Stimulated activated CD4-positive, alpha-beta T cell treated with anti-CD3 and anti-CD28 coated beads, Interleukin-15, amount 100 ng/mL, for 48 hours (primary cell): ENCODE data around the gene RNF144A.

ENCODE experiments used
- DNase-seq, 2 donors: peaks; one replicate each; pipeline ENCODE4 v3.0.0-alpha.2; 2020; ENCODE audit warnings: low read depth in 2 of 2

Gene RNF144A

DNA sequence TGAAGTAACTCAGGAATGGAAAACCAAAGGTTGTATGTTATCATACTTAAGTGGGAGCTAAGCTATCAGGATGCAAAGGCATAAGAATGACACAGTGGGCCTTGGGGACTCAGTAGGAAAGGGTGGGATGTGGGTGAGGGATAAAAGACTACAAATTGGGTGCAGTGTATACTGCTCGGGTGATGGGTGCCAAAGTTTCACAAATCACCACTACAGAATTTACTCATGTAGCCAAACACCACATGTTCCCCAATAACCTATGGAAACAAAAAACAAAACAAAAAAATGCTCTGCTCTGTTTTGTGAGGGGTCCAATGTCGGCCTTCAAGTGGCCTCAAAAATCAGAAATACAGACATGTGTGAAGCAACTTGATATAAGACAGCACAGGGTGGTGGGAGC, 8.9 kb upstream of the RNF144A start:
- DNase-seq, result no peak

DNA sequence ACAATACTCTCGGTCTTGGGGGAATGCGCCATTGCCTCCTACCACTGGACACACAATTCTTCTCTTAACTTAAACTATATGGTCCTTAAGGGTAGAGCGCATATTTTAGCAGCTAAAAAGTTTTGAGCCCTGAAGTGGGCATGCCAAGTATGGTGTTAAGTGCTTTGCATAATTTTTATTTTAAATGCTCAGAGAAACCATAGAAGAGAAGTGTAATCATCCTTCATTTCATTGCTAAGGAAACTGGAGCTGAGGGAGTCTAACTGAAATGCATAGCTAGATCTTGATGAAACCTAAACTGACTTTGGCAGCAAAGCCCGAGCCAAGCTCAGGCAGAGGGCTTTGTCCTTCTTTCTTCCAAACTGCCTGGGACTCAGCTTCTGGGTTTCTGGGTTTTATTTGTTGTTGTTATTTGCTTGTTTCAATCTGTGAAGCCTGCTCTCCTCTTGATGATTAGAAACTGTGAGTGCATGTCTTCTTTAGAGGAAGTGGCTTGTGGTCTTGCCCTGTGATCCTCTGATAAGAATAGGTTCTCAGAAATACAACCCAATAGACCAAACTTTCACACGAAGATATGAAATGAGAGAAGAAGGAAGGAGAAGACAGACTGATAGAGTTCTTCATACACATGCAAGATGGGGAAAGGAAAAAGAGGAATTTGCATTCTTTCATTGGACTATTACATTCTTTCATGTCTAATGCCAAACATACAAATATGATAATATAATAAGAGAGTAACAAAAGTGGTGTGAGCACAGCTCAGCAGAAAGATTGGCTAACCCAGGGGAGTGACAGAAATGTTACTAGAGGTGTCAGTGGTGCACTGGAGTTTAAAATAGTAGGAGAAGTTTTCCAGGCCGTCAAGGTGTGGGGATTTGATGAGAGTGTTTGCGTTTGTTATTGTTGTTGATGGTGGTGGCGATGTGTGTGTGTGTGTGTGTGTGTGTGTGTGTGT, 7.5 kb upstream of the RNF144A start:
- peak in 1 of 2 donors; percentile 19 for DNase-seq

GRCh38 chr2:6911721-6912120, 5.5 kb upstream of the RNF144A start:
- no peak for DNase-seq

DNA sequence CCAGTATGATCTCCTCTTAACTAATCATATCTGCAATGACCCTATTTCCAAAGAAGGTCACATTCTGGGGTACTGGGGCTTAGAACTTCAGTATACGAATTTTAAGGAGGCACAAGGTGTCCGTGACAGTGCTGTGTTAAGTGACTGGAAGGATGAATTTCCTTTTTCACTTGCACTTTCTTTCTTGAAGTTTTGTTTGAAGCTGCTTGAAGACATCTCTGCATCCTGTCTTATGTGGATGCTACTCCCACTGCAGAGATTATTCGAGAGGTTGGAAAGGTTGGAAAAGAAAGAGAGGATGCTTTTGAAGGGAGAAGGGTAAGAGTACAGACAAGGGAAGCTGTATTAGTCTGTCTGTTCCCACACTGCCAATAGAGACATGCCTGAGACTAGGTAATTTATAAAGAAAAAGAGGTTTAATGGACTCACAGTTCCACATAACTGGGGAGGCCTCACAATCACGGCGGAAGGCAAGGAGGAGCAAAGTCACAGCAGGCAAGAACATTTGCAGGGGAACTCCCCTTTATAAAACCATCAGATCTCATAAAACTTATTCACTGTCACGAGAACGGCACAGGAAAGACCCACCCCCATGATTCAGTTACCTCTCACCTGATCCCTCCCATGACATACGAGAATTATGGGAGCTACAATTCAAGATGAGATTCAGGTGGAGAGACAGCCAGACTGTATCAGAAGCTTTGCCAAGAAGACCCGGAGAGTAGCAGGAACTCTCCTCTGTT, 3.6 kb upstream of the RNF144A start:
- DNase-seq, result peak; percentile 33 to 49

DNA sequence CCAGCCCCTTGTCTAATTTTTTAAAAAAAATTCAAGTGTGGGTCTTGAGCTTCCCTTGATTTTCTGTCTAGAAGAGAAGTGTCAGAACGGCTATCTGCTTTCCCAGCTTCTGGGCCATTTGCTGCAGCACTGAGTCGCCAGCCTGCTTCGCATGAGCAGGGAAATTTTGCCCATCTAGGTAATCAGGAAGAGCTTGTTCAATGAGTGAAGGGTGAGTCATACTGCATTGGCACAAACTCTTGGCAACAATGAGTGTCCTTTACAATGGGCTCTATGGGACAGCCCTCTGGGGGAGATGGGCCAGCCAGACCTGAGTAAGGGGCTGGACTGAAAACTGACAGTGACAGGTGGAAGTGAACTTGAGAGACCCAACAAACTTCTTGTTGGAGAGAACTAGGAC, 2.4 kb upstream of the RNF144A start:
- DNase-seq, result no peak

GRCh38 chr2:6915399-6915798, 1.8 kb upstream of the RNF144A start:
- no peak for DNase-seq

DNA sequence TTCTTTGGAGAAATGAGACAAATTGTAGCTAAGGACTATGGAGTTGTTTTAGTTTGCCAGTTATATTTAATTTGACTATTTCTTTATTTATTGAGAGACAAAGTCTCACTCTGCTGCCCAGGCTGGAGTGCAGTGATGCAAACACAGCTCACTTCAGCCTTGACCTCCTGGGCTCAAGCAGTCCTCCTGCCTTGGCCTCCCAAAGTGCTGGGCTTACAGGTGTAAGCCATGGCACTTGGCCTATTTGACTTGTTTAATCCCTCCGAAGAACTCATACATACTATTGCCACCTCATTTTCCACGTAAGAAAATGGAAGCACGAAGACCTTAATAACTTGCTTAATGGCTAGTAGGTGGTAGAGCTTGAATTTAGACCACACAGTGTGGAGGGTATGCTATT, 988 bp upstream of the RNF144A start:
- DNase-seq, result no peak

DNA sequence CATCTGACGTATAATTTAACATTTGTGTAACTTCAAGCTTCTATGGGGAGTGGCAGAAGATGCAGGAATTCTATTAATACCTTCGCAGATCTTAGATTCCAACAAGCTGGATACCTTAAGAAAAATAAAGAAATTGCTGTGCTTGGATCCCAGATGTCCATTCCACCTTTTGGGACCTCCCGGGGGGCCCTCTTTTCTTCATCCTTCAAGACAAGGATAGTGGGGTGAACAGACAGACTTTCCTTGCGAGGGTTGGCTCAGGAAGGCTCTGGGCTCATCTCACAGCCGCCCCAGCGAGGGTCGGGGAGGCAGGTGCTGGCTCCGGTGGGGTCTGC, 509 bp upstream of the RNF144A start:
- no peak for DNase-seq

DNA sequence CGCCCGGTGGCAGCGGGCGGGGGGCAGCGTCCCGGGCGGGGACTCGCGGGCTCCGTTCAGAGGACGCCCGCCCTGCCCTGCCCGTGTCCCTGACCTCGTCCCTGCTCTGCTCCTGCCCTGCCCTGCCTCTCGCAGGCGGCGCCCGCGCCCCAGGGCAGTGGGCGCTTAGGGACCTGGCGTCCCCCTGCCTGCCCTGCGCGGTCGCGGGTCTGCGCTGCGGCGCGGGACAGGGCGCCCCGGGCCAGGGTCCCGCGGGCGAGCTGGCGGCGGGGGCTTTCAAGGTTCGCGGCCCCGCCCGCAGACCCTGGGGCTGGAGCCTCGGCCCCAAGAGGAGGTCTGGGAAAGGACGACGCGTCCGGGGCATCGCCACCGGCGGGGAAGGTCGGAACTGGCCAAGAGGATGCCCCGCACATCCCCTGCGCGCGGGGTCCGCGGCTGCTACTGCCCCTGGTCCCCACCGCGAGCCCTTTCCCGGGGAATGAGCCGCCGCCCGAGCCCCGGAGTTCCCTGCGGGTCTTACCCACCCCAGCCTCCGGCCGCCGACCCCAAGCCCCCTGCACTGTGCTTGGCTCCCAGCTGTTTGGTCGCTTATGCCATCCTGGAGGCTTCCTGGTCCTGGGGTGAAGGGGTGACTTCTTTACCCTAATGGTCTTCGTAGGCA, 679 bp downstream of the RNF144A start:
- DNase-seq, result no peak

DNA sequence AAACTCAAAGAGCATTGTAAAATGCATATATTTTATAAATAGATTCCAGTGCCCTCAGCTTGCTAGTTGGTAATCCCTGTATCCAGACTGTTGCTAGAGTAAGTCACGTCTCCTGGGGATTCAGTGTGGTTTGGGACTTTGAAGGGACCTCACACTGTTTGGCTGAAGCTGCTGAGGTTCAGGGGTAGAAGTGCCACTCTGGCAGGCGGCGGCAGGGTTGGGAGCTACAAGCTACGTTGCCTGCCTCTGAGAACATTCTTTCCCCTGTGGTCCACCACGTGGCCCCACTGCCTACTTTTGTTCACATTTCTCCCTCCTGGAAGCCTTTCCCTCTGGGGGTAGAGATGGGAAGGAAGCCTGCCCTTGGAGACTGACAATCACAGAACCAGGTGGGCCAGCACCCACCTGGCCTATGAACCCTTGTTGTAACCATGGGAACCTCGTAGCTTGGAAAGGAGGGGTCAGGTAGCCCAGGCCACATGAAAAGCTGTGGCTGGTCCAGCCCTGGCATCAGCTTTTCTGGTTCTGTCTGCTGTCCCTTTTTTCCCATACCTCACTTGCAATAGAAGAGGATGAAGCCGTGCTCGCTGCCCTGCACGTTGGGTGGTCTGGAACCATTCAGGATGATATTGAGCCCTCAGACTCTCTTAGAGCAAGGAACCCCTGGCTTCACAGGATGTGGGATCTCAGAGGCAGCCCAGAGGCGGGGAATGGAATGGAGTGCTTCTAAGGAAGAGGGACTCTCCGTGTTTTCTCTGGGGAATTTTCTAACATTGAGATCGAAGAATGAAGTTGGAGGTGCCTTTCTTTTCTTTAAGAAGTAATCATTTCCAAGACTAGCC, 2.9 kb downstream of the RNF144A start:
- no peak for DNase-seq

GRCh38 chr2:6920743-6921064, 3.5 kb downstream of the RNF144A start:
- DNase-seq, result no peak

DNA sequence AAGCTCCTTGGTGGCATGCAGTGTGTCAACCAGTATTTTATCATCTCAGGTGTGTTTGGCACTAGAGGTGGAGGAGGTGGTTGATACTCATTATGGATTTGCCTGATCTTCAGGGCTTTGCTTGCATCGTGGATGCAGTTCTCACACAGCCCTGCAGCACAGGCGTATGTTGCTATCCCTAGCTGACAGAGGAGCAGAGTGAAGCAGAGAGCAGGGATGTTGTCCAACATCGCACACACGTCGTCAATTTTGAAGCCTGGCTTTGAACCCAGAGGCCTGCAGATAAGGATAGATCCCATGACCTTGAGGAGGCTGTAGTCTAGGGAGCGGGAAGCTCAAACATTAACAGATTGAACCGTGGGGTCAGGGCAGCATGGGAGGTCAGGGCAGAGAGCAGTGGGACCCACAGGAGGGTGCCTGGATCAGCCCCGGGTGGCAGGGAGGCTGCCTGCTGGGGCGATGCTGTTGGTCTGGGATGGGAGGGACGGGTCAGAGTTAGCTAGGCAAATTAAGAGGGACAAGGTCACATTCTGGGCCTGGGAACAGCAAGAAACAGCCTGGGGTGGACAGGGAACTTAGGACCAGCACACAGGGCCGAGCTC, 4.2 kb downstream of the RNF144A start:
- DNase-seq, result no peak

- DNase-seq, result no peak
These were observed 5.0 kb downstream of the RNF144A start for GRCh38 chr2:6922201-6922656.

DNA sequence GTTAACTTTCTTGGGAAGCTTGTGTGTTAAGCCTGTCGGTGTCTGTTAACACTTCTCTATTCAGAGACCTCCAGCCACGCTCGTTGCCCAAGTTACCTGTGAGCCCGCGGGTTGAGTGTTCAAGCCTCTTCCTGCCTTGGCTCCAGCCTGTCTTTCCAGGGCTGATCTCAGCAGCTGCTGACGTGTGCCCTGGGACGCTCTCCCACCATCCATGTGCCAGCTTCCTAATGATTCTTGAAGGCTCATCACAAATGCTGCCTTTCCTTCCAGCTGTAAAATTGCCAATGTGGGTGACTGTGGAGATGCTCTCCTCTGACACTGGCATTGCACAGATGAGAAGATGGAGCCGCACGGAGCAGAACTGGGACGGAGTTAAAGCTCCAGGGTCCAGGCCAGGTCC, 6.1 kb downstream of the RNF144A start:
- DNase-seq, result no peak

DNA sequence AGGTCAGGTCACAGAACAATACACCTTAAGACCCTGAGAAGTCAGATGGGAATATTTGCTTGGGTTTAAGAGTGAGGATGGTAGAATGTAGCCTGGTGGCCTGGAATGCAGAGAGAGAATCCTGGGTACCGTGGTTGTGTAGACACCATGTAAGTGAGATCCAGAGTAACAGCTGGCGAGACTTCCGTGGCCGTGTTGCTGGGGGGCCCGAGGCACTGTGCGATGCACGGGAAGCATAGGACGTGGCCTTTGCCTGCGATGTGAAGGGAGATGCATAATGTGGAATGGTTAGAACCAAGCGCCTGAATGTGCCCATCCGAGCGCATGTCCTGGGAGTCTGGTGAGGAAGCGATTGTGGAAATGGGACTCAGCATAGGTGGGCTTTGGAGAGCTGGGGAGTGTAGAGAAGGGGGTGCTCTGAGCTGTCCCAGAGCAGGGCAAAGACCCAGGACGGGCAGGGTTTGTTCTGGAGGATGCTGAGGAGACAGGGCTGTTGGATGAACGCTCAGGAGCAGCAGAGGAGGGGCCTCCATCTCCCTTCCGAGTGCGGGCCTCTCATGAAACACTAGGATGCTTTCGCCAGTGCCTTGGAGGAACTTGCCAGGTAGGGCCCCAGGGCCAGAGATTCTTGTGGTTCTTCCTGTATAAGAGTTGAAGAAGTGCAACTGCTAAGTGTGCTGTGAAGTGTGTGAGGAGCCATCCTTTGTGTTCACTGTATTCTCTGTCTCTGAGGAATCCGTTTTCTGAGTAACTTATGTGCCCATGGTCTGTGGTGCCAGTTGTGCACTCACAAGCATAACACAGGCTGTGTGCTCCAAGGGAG, 7.1 kb downstream of the RNF144A start:
- no peak for DNase-seq

GRCh38 chr2:6924924-6925409, 7.8 kb downstream of the RNF144A start:
- no peak for DNase-seq

GRCh38 chr2:6926071-6926732, 9.0 kb downstream of the RNF144A start:
- no peak for DNase-seq

DNA sequence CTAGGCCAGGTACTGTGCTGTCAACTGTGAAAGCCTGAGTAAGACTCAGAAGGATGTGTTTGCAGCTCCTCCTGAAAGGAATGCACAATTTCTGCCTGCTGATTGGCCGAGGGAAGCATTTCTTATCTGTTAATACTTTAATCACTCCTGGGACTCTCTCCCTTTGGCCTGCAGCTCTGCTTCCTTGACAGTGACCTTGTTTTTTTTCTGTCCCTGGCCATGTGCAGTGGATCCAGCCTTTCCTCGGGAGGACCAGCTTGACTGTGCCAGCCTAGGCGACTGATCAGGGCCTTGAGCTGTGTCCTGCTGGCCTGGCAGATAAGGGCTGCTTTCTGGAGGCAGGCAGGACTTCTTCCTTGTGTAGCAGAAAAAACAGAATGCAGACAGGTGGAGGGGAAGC, 10.0 kb downstream of the RNF144A start:
- DNase-seq, result no peak

GRCh38 chr2:6927753-6928152, 10.5 kb downstream of the RNF144A start:
- no peak for DNase-seq

- no peak for DNase-seq
These were observed 11.2 kb downstream of the RNF144A start for GRCh38 chr2:6928452-6928851.
